Mucosa of rectum (tissue), 2 donors: Measurements from ENCODE around the gene METTL1.
A peak's percentile ranks its signal among the peaks of the same experiment; 100 is the strongest.
"Not testable (repeated sequence)": the region's sequence is repeated elsewhere in the genome, so short reads cannot be mapped to it uniquely, and the experiment has no call there.

Experiments used
- H3K27ac ChIP-seq, 2 donors: one replicate each; pipeline ENCODE4 v1.7.0; 2013; ENCODE audit warnings: inconsistent platforms in 2 of 2, low read depth in 2 of 2, low read length in 2 of 2
- H3K27me3 ChIP-seq, 2 donors: one replicate each; pipeline ENCODE4 v1.7.0; 2013; ENCODE audit warnings: low read length in 2 of 2; ENCODE audit not compliant: control insufficient read depth in 2 of 2, insufficient read depth in 2 of 2
- H3K36me3 ChIP-seq, 2 donors: one replicate each; pipeline ENCODE4 v1.7.0; 2013; ENCODE audit warnings: low read length in 2 of 2; ENCODE audit not compliant: control insufficient read depth in 2 of 2, insufficient read depth in 2 of 2
- H3K4me1 ChIP-seq, 2 donors: one replicate each; pipeline ENCODE4 v1.7.0; 2013; ENCODE audit warnings: low read length in 2 of 2, mild to moderate bottlenecking in 1 of 2; ENCODE audit not compliant: control insufficient read depth in 2 of 2, insufficient read depth in 2 of 2
- H3K4me3 ChIP-seq, 2 donors: one replicate each; pipeline ENCODE4 v1.7.0; 2013; ENCODE audit warnings: low read length in 2 of 2
- H3K9ac ChIP-seq, 2 donors: one replicate each; pipeline ENCODE4 v1.7.0; 2013; ENCODE audit warnings: low read length in 2 of 2, low read depth in 1 of 2, mild to moderate bottlenecking in 1 of 2
- H3K9me3 ChIP-seq, 2 donors: one replicate each; pipeline ENCODE4 v1.7.0; 2013; ENCODE audit warnings: low read length in 2 of 2; ENCODE audit not compliant: control insufficient read depth in 2 of 2
- donor health status: healthy.
- donor health status: Normal muscosa, but diverticular disease.

Gene METTL1

GRCh38 chr12:57780284-57780897 is 8.5 kb upstream of the METTL1 start:
- Histone ChIP-seq H3K36me3 (peaks cover 0 to 7% of the 10 kb centered on the region in 2 donors), H3K27ac (no peak overlapping the region), H3K4me1 (peaks cover 9 to 11% of the 10 kb centered on the region in 2 donors), H3K27me3 (no peaks in the 10 kb centered on the region), H3K4me3 (no peak overlapping the region), H3K9me3 (no peaks in the 10 kb centered on the region), H3K9ac (no peak overlapping the region)

GRCh38 chr12:57779736-57780135 is 7.8 kb upstream of the METTL1 start:
- H3K27me3 ChIP-seq = no peaks in the 10 kb centered on the region
- no peak overlapping the region for H3K4me3 ChIP-seq
- H3K27ac ChIP-seq = no peak overlapping the region
- peaks cover 9 to 11% of the 10 kb centered on the region in 2 donors for H3K4me1 ChIP-seq
- H3K9ac ChIP-seq = no peak overlapping the region
- no peaks in the 10 kb centered on the region for H3K9me3 ChIP-seq
- H3K36me3 ChIP-seq = peaks cover 0 to 7% of the 10 kb centered on the region in 2 donors

- no peak overlapping the region for H3K27ac ChIP-seq
- H3K4me3 ChIP-seq = no peak overlapping the region
- H3K4me1 ChIP-seq = peaks cover 1 to 7% of the 10 kb centered on the region in 2 donors
- H3K27me3 ChIP-seq = no peaks in the 10 kb centered on the region
- H3K9ac ChIP-seq = no peak overlapping the region
- H3K9me3 ChIP-seq = no peaks in the 10 kb centered on the region
- peaks cover 0 to 7% of the 10 kb centered on the region in 2 donors for H3K36me3 ChIP-seq
Measured at GRCh38 chr12:57777911-57778310, 6.0 kb upstream of the METTL1 start.

- peaks cover 4 to 9% of the 10 kb centered on the region in 2 donors for H3K4me1 ChIP-seq
- no peaks in the 10 kb centered on the region for H3K9me3 ChIP-seq
- no peak overlapping the region for H3K4me3 ChIP-seq
- H3K27ac ChIP-seq = no peak overlapping the region
- peaks cover 0 to 7% of the 10 kb centered on the region in 2 donors for H3K36me3 ChIP-seq
- no peak overlapping the region for H3K9ac ChIP-seq
- no peaks in the 10 kb centered on the region for H3K27me3 ChIP-seq
Measured at GRCh38 chr12:57777367-57777766, 5.5 kb upstream of the METTL1 start.

- Histone ChIP-seq H3K4me3 (no peak overlapping the region), H3K27ac (no peak overlapping the region), H3K36me3 (peaks cover 0 to 7% of the 10 kb centered on the region in 2 donors), H3K9ac (no peak overlapping the region), H3K9me3 (no peaks in the 10 kb centered on the region), H3K4me1 (peaks cover 12 to 14% of the 10 kb centered on the region in 2 donors), H3K27me3 (no peaks in the 10 kb centered on the region)
Measured at GRCh38 chr12:57776247-57776587, 4.3 kb upstream of the METTL1 start.

GRCh38 chr12:57775563-57776246 is 3.8 kb upstream of the METTL1 start:
- Histone ChIP-seq H3K27ac (no peak overlapping the region), H3K4me3 (no peak overlapping the region), H3K9me3 (no peaks in the 10 kb centered on the region), H3K27me3 (no peaks in the 10 kb centered on the region), H3K9ac (no peak overlapping the region), H3K36me3 (peaks cover 0 to 7% of the 10 kb centered on the region in 2 donors), H3K4me1 (peaks cover 13 to 14% of the 10 kb centered on the region in 2 donors)

- Histone ChIP-seq H3K27ac (no peak overlapping the region), H3K9me3 (no peaks in the 10 kb centered on the region), H3K9ac (no peak overlapping the region), H3K36me3 (peaks cover 0 to 2% of the 10 kb centered on the region in 2 donors), H3K4me1 (peaks cover 13 to 14% of the 10 kb centered on the region in 2 donors), H3K27me3 (no peaks in the 10 kb centered on the region), H3K4me3 (no peak overlapping the region)
Measured at GRCh38 chr12:57775044-57775443, 3.1 kb upstream of the METTL1 start.

GRCh38 chr12:57774634-57775033 is 2.7 kb upstream of the METTL1 start:
- not testable (repeated sequence) for H3K9me3 ChIP-seq, H3K27ac ChIP-seq, H3K36me3 ChIP-seq, H3K4me3 ChIP-seq, H3K9ac ChIP-seq, H3K27me3 ChIP-seq
- peaks cover 13 to 14% of the 10 kb centered on the region in 2 donors for H3K4me1 ChIP-seq

GRCh38 chr12:57772429-57773322 is 771 bp upstream of the METTL1 start, which contains the start of gene EEF1AKMT3:
Gene EEF1AKMT3, plus strand, starts transcription at chr12:57772614. Its CDS starts 111 bp downstream, at chr12:57772725.
- Histone ChIP-seq H3K4me1 (peaks cover 13 to 14% of the 10 kb centered on the region in 2 donors), H3K4me3 (peak within 1 kb of the TSS; percentile 96 to 99), H3K36me3 (peaks cover 4 to 7% of the 10 kb centered on the region in 2 donors), H3K27ac (peak within 1 kb of the TSS; percentile 94 to 98), H3K9ac (peak within 1 kb of the TSS; percentile 88 to 94), H3K27me3 (no peaks in the 10 kb centered on the region), H3K9me3 (no peaks in the 10 kb centered on the region)
